HTERT RPE-1 (cell line): ENCODE results near the gene NLK.

Experiments
- in situ Hi-C: fragments of 300-500 bp; cut with MboI; formaldehyde crosslinking; loops from 4 replicates; pipeline ENCODE4 v1.14.3; 2020; ENCODE audit warnings: low sequenced_read_pairs

NLK gene

GRCh38 chr17:28039251-28039650, 3.2 kb upstream of the NLK start:
- in situ Hi-C loops = no loop called here

- in situ Hi-C loops = no loop called here
Observed at GRCh38 chr17:28040406-28040805, 2.1 kb upstream of the NLK start.

GRCh38 chr17:28041068-28041843, 1.2 kb upstream of the NLK start:
- in situ Hi-C loops = no loop called here

- in situ Hi-C loops = no loop called here
Observed at GRCh38 chr17:28041844-28042656, 427 bp upstream of the NLK start.

GRCh38 chr17:28042721-28043291, 329 bp downstream of the NLK start:
- in situ Hi-C loops = no loop called here

GRCh38 chr17:28043296-28043695, 819 bp downstream of the NLK start:
- in situ Hi-C loops = no loop called here

GRCh38 chr17:28043741-28044140, 1.3 kb downstream of the NLK start:
- in situ Hi-C loops = no loop called here

- in situ Hi-C loops = no loop called here
Observed at GRCh38 chr17:28045304-28045703, 2.8 kb downstream of the NLK start.

- in situ Hi-C loops = no loop called here
Observed at GRCh38 chr17:28046034-28046825, 3.8 kb downstream of the NLK start.

GRCh38 chr17:28047806-28048205, 5.3 kb downstream of the NLK start:
- in situ Hi-C loops = no loop called here

GRCh38 chr17:28049071-28049470, 6.6 kb downstream of the NLK start:
- in situ Hi-C loops = no loop called here

- in situ Hi-C loops = no loop called here
Observed at GRCh38 chr17:28053044-28053670, 10.7 kb downstream of the NLK start.

GRCh38 chr17:28053725-28054124, 11.2 kb downstream of the NLK start:
- in situ Hi-C loops = no loop called here

GRCh38 chr17:28055546-28056275, 13.2 kb downstream of the NLK start:
- in situ Hi-C loops = no loop called here

- in situ Hi-C loops = no loop called here
Observed at GRCh38 chr17:28056276-28056620, 13.8 kb downstream of the NLK start.

GRCh38 chr17:28057731-28058246, 15.3 kb downstream of the NLK start:
- in situ Hi-C loops = no loop called here

- in situ Hi-C loops = no loop called here
Observed at GRCh38 chr17:28059675-28060074, 17.2 kb downstream of the NLK start.

GRCh38 chr17:28065706-28066105, 23.2 kb downstream of the NLK start:
- in situ Hi-C loops = no loop called here

- in situ Hi-C loops = no loop called here
Observed at GRCh38 chr17:28069061-28069460, 26.6 kb downstream of the NLK start.

- in situ Hi-C loops = no loop called here
Observed at GRCh38 chr17:28071179-28071578, 28.7 kb downstream of the NLK start.
